AG08396 (cell line): Measurements from ENCODE around the gene IGSF21.

Experiments used
- DNase-seq: peaks from one replicate; pipeline ENCODE4 v3.0.0; 2012; ENCODE audit warnings: low spot score, mixed read lengths

IGSF21 gene

GRCh38 chr1:18097206-18097605 lies 10.4 kb upstream of the IGSF21 start:
- DNase-seq = no peak

DNA sequence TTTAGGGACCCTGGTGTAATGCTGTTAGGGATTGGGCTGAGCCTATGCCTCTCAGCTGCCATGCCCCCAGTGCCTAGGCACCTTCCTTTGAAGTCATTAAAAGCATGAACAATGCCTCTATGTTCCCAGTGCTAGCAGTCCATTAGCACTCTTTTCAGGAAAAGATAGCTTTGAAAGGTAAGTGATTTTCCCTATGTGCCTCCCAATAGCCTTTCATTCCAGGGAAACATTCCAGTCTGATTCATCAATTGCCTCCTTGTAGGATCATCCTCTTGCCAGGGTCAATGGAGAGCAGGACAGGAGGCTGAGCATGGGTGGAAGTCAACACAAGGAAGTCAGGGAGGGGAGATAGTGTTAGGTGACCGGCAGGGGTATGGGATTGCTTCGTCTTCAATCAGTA lies 8.6 kb upstream of the IGSF21 start:
- DNase-seq = no peak

DNA sequence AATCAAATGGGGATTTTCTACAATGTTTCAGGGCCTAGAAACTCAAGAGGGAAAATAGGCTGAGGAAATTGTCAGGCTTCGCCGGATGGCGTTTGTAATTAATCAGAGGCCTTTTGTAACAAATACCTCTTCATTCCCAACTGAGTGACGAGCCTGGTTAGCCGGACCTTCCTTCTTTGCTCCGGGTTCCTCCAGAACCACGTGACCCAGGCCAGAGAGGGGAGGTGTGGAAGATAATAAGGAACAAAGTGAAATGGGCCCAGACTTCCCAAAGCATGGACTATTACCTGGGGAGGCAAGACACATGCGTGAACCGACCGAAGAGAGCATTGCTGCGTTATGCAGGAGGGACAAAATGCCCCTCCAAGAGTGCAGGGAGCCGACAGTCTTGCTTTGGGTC lies 7.5 kb upstream of the IGSF21 start:
- DNase-seq = no peak

DNA sequence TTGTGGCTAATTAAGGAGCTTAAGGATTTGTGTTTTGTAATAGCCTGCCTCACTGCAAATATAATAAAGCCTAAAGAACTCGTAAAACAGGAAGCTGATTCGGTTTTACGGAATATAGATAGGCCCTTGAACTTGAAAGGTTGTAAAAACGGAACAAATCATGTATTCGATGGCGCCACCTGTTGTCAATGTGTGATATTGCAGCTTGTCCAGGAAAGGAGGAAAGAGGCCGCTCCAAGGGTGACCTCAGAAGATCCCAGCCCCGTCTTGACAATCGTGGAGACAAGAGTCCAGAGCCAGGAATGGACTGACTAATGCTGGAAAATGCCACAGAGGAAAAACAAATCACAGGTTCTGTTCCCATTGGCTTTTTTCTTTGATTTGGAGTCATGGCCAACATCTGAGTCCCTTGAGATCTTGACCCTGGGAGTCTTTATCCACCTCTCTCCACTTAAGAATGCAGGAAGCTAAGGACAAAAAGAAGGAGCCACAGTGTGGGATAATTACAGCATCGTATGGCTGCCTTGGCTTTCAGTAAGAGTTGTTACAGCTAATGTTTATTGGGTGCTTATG lies 7.0 kb upstream of the IGSF21 start:
- DNase-seq = peak; percentile 83

- no peak for DNase-seq
These were observed 6.1 kb upstream of the IGSF21 start for GRCh38 chr1:18101508-18101907.

GRCh38 chr1:18103788-18104421 lies 3.7 kb upstream of the IGSF21 start:
- DNase-seq = no peak

GRCh38 chr1:18104546-18105100 lies 3.0 kb upstream of the IGSF21 start:
- DNase-seq = peak; percentile 44

- no peak for DNase-seq
These were observed 2.4 kb upstream of the IGSF21 start for GRCh38 chr1:18105196-18105595.

GRCh38 chr1:18108299-18109057 lies 880 bp downstream of the IGSF21 start:
- DNase-seq = no peak

GRCh38 chr1:18109058-18109755 lies 1.6 kb downstream of the IGSF21 start:
- DNase-seq = no peak

DNA sequence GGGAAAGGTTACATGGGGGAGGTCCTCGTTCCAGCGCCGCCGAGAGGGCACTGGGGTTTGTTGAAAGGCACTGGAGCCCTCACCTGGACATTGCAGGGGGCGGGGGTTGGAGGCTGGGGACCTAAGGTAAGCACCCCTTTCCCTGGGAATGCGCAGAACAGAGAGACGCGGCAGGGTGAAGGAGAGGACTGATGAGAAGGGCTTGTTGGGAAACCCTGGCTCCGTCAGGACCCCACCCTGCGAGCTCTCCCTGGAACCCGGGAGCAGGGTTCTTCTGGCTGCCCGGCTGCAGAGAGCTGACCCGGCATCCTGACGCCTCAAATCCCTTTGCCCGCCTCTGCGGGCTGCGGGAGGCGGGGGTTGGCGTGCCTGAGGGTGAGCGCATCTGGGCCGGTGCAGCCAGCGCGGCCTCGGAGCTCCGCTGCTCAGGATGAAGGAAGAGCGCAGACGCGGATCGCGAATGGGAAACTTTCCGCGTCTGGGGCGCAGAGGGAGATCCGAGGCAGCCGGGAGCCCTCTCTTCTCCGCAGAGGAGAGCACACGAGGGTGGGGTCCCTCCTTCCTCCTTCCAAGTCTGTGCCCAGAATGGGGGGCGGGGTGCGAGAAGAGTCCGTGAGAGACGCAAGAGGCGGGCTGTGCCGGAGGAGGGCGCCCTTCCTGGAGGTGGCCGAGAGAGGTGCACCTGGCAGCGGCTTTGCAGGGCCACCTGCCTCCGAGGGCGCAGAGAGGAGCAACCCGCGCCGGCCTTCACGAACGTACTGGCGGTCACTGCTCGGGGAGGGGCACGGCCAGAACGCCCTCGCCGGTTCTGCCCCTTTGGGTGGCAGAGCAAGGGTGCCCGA lies 2.4 kb downstream of the IGSF21 start:
- no peak for DNase-seq

DNA sequence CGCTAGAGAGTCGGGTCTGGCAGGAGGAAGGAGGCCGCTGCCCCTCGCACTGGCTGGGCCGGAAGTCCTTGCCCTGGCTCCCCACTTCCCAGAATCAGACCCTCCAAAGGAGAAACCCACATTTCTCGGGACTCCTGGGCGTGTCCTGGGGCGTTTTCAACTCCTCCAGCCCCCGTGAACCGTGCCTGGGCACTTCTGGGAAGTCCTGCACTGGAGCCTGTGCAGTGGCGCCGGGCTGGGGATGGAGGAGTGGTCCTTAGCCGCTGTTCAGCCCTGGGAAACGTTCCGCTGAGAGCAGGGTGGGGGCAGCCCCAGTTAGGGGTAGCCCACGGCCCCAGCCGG lies 3.0 kb downstream of the IGSF21 start:
- no peak for DNase-seq

GRCh38 chr1:18110968-18111367 lies 3.4 kb downstream of the IGSF21 start:
- no peak for DNase-seq

DNA sequence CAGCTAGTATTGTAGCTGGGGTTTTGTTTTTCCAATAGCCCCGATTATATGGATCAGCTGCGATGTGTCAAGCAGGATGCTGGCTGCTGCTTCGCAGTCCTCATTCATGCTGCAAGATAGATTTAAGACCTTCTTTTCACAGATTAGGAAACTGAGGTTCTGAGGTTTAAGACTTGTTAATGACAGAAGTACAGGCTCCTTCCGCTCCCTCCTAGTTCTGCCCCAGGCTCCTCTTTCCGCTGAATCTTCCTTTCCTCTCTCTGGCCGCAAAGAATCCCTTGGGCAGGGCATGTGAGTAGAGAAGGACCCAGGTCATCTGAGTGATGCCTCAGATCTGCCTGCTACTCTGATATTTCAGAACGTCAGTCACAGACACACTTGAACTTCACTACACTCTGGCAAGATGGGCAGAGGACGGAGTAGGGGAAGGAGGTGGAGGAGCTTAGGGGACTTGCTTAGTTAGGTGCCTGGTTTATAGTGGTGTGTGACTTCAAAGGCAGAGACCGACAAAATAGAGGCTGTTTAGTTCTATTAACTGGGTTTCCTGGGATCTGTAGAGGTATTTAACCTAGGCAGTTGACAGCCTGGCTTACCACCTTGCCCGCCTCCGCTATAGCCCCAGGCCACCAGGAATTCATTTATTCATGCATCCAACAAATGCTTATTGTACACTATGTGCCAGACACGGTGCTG lies 4.2 kb downstream of the IGSF21 start:
- no peak for DNase-seq

DNA sequence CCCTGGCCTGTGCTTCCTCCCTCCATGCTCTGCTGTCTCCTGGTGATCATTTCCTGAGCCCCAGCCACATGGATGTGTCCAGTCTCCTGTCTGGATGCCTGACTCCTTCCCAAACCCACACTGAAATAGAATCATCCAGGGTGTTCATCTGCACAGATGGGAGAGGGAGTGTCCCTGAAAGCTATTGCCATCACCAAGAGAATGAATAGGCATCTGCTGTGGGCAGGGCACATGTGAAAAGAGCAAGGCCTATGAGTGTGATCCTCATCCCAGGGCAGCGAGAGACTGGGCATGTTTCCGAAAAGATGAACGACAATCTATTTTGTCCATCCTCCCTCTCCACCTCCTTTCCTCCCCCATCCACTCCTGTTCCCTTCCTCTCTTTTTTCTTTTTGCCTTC lies 5.0 kb downstream of the IGSF21 start:
- no peak for DNase-seq

GRCh38 chr1:18114726-18115410 lies 7.3 kb downstream of the IGSF21 start:
- DNase-seq = no peak

GRCh38 chr1:18116777-18117176 lies 9.2 kb downstream of the IGSF21 start:
- no peak for DNase-seq

DNA sequence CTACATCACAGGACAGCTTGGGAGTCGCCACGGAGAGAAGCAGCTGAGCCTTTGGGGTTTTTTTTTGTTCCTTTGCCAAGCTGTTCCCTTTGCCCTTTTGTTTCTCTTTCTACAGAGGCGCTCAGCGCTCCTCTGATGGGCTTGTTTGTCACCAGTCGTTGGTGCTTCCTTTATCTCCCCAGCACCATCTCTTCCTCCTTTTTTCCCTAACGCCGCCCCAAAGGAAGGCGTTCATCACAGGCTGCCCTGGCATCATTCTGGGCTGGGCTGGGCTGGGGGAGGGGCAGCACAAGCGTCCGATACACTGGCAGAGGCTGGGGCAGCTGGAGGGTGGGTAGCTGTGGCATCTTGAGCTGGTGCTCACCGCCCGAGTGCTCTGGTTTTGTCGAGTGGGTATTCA lies 10.5 kb downstream of the IGSF21 start:
- DNase-seq = no peak

GRCh38 chr1:18118491-18118890 lies 10.9 kb downstream of the IGSF21 start:
- DNase-seq = no peak

DNA sequence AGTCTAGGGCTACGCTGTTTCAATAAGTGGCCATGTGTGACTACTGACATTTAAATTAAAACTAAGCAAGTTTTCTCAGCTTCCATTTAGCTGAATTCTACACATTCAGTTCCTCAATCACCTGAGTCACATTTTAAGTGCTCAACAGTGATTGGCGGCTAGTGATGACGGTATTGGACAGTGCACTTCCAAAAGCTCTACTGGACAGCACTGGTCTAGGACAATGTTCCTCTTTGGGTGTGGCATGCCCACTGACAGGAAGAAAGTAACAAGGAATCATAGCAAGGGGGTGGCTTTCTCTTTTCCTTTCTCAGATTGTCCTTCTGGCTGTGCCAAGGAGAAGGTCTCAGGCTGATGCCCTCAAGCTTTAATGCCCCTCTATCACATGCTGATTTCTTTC lies 11.7 kb downstream of the IGSF21 start:
- DNase-seq = no peak
